ENCODE measurements around the gene PRSS48.

DNA sequence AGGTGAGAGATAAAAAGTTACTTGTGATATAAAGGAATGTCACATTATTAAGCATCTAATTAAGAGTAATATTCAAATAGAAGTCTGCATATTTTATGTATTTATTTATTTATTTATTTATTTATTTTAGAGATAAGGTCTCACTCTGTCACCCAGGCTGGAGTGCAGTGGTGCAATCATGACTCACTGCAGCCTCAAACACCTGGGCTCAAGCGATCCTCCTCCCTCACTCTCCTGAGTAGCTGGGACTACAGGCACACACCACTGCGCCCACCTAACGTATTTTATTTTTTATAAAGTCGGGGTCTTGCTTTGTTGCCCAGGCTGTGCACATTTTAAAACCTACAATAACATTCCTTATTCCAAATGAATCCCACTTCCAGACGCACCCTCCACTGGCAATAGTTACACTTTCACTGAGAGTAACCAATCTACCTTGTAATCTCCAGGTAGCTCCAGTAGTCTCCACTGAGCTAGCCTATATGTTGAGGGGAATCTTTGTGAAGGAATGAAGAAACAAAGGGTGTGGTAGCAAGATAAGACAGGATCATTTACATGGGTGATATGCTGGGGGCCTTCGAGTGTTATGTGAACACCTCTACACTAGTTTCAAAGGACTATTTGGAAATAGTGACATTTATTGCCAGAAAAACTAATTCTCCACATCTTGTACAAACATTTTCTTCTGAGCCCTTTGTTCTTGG lies 36.5 kb downstream of the PRSS48 start:
- TF ChIP-seq, protein P1, sequence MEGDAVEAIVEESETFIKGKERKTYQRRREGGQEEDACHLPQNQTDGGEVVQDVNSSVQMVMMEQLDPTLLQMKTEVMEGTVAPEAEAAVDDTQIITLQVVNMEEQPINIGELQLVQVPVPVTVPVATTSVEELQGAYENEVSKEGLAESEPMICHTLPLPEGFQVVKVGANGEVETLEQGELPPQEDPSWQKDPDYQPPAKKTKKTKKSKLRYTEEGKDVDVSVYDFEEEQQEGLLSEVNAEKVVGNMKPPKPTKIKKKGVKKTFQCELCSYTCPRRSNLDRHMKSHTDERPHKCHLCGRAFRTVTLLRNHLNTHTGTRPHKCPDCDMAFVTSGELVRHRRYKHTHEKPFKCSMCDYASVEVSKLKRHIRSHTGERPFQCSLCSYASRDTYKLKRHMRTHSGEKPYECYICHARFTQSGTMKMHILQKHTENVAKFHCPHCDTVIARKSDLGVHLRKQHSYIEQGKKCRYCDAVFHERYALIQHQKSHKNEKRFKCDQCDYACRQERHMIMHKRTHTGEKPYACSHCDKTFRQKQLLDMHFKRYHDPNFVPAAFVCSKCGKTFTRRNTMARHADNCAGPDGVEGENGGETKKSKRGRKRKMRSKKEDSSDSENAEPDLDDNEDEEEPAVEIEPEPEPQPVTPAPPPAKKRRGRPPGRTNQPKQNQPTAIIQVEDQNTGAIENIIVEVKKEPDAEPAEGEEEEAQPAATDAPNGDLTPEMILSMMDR (IDR thresholded peaks at IDR 0.05), result no peak
- TF ChIP-seq POLR2A (IDR thresholded peaks at IDR 0.05) (no peak), POLR2AphosphoS5 (IDR thresholded peaks at IDR 0.05) (no peak)
